ENCODE data around the gene PHAX.

The PHAX gene

GRCh38 chr5:126568206-126568755 lies 32.5 kb upstream of the PHAX start:
- TF ChIP-seq POLR2A (IDR thresholded peaks at IDR 0.05; ENCODE audit: extremely low read depth, insufficient read length) = no peak
- TF ChIP-seq CTCF (IDR thresholded peaks at IDR 0.05; ENCODE audit: low read depth, low read length) = no peak
- TF ChIP-seq MAX (IDR thresholded peaks at IDR 0.05; ENCODE audit: low read depth, low read length) = no peak
- TF ChIP-seq MYC (IDR thresholded peaks at IDR 0.05; ENCODE audit: low read depth, low read length) = no peak
- no peak for DNase-seq (ENCODE audit: low read depth)
- H3K4me3 ChIP-seq (ENCODE audit: low read depth, low read length) = no peak overlapping the region

GRCh38 chr5:126575644-126576043 lies 25.1 kb upstream of the PHAX start:
- no peak for DNase-seq (ENCODE audit: low read depth)
- TF ChIP-seq MYC (IDR thresholded peaks at IDR 0.05; ENCODE audit: low read depth, low read length) = no peak
- H3K4me3 ChIP-seq (ENCODE audit: low read depth, low read length) = no peak overlapping the region

GRCh38 chr5:126576974-126577373 lies 23.8 kb upstream of the PHAX start:
- TF ChIP-seq CTCF (IDR thresholded peaks at IDR 0.05; ENCODE audit: low read depth, low read length) (no peak), POLR2A (IDR thresholded peaks at IDR 0.05; ENCODE audit: extremely low read depth, insufficient read length) (no peak), MAX (IDR thresholded peaks at IDR 0.05; ENCODE audit: low read depth, low read length) (no peak), MYC (IDR thresholded peaks at IDR 0.05; ENCODE audit: low read depth, low read length) (no peak)
- DNase-seq (ENCODE audit: low read depth) = no peak
- H3K4me3 ChIP-seq (ENCODE audit: low read depth, low read length) = no peak overlapping the region

GRCh38 chr5:126577415-126577814 lies 23.3 kb upstream of the PHAX start:
- H3K4me3 ChIP-seq (ENCODE audit: low read depth, low read length) = no peak overlapping the region
- no peak for DNase-seq (ENCODE audit: low read depth)
- TF ChIP-seq POLR2A (IDR thresholded peaks at IDR 0.05; ENCODE audit: extremely low read depth, insufficient read length) = no peak
- no peak for TF ChIP-seq CTCF (IDR thresholded peaks at IDR 0.05; ENCODE audit: low read depth, low read length)
- TF ChIP-seq MAX (IDR thresholded peaks at IDR 0.05; ENCODE audit: low read depth, low read length) = no peak
- TF ChIP-seq MYC (IDR thresholded peaks at IDR 0.05; ENCODE audit: low read depth, low read length) = no peak

- no peak overlapping the region for H3K4me3 ChIP-seq (ENCODE audit: low read depth, low read length)
- no peak for TF ChIP-seq MYC (IDR thresholded peaks at IDR 0.05; ENCODE audit: low read depth, low read length)
- TF ChIP-seq POLR2A (IDR thresholded peaks at IDR 0.05; ENCODE audit: extremely low read depth, insufficient read length) = no peak
- TF ChIP-seq CTCF (IDR thresholded peaks at IDR 0.05; ENCODE audit: low read depth, low read length) = no peak
- TF ChIP-seq MAX (IDR thresholded peaks at IDR 0.05; ENCODE audit: low read depth, low read length) = no peak
- no peak for DNase-seq (ENCODE audit: low read depth)
Observed at GRCh38 chr5:126579716-126580115, 21.0 kb upstream of the PHAX start.

- TF ChIP-seq MYC (IDR thresholded peaks at IDR 0.05; ENCODE audit: low read depth, low read length) (no peak), POLR2A (IDR thresholded peaks at IDR 0.05; ENCODE audit: extremely low read depth, insufficient read length) (no peak), CTCF (IDR thresholded peaks at IDR 0.05; ENCODE audit: low read depth, low read length) (no peak), MAX (IDR thresholded peaks at IDR 0.05; ENCODE audit: low read depth, low read length) (no peak)
- no peak overlapping the region for H3K4me3 ChIP-seq (ENCODE audit: low read depth, low read length)
- no peak for DNase-seq (ENCODE audit: low read depth)
Observed at GRCh38 chr5:126583761-126584160, 17.0 kb upstream of the PHAX start.
